Endothelial cell of umbilical vein (primary cell): Measurements from ENCODE around the gene SUMO4. TPM values are rescaled to one million over a fixed set of nuclear protein-coding genes. Genes with fewer than 3 reads are reported as not detected.
A peak's percentile ranks its signal among the peaks of the same experiment; 100 is the strongest.

Experiments
- BruUV-seq: library from RNA; stranded (reverse); fragments of 400-500 nt; replicated peaks from 2 replicates; lab custom pipeline; 2021; lab: Mats Ljungman, UMichigan
- CTCF ChIA-PET: fragments of 300-600, 350-600 bp; sonication (Branson Sonifier 250); formaldehyde crosslinking; loops from one replicate; lab custom pipeline; 2021; ENCODE audit warnings: antibody characterized with exemption, inconsistent platforms; lab: Charles Lee
- POLR2A ChIA-PET: fragments of 300-600, 350-600 bp; sonication (Branson Sonifier 250); formaldehyde crosslinking; loops from one replicate; lab custom pipeline; 2021; ENCODE audit warnings: antibody characterized with exemption, inconsistent platforms; lab: Charles Lee
- DNase-seq: peaks from one replicate; pipeline ENCODE4 v3.0.0-alpha.2; 2011; ENCODE audit warnings: low read depth, low spot score
- FAIRE-seq: peaks from 2 replicates; lab custom pipeline; 2011; peaks lifted over from hg19 to GRCh38; lab: Jason Lieb, UNC
- H2AFZ ChIP-seq: 2 replicates; pipeline ENCODE4 v1.6.0; 2012; ENCODE audit warnings: low read depth, low read length, control low read depth, inconsistent platforms
- H3K27ac ChIP-seq: 2 replicates; pipeline ENCODE4 v1.5.1; 2011; ENCODE audit warnings: low read depth, mild to moderate bottlenecking, control low read depth, low read length, moderate library complexity; ENCODE audit not compliant: insufficient read depth
- H3K27me3 ChIP-seq, 2 experiments: 2 replicates each; pipeline versions ENCODE4 v1.6.0 to v1.6.1; 2011; ENCODE audit warnings: low read length in 2 of 2, mixed read lengths in 1 of 2; ENCODE audit not compliant: control insufficient read depth in 2 of 2, insufficient read depth in 2 of 2
- H3K36me3 ChIP-seq, 2 experiments: 2 replicates in 1 of 2; 3 replicates in 1 of 2; pipeline ENCODE4 v1.5.1; 2011; ENCODE audit warnings: low read length in 2 of 2, mild to moderate bottlenecking in 1 of 2, moderate library complexity in 1 of 2; ENCODE audit not compliant: control insufficient read depth in 2 of 2, insufficient read depth in 2 of 2; ENCODE audit errors: extremely low read depth in 1 of 2
- H3K4me1 ChIP-seq: 3 replicates; pipeline ENCODE4 v1.5.1; 2011; ENCODE audit warnings: mild to moderate bottlenecking, low read length; ENCODE audit not compliant: control insufficient read depth, insufficient read depth; ENCODE audit errors: extremely low read depth
- H3K4me2 ChIP-seq: 2 replicates; pipeline ENCODE4 v1.6.1; 2011; ENCODE audit warnings: low read length, control low read depth, mixed read lengths; ENCODE audit not compliant: insufficient read depth
- H3K4me3 ChIP-seq, 3 experiments: fragments of 200-600 bp in 1 of 3; sonication (generic), shearing (Covaris generic) in 1 of 3; replicated peaks in 1 of 3; 2 replicates each; pipeline ENCODE4 v1.5.1; 2011 to 2016; ENCODE audit warnings: control low read depth in 3 of 3, low read length in 3 of 3, mild to moderate bottlenecking in 2 of 3, inconsistent platforms in 1 of 3, low read depth in 1 of 3, moderate library complexity in 1 of 3; ENCODE audit not compliant: insufficient read depth in 1 of 3
- H3K79me2 ChIP-seq: 2 replicates; pipeline ENCODE4 v1.6.0; 2012; ENCODE audit warnings: low read length, inconsistent platforms; ENCODE audit not compliant: control insufficient read depth, insufficient read depth
- H3K9ac ChIP-seq: replicated peaks from 2 replicates; pipeline ENCODE3; 2011; ENCODE audit warnings: low read length, control low read depth; ENCODE audit not compliant: insufficient read depth; ENCODE audit errors: extremely low read depth
- H3K9me1 ChIP-seq: replicated peaks from 3 replicates; pipeline ENCODE4 v1.6.0; 2011; ENCODE audit warnings: mild to moderate bottlenecking, low read length; ENCODE audit not compliant: control insufficient read depth, insufficient read depth; ENCODE audit errors: extremely low read depth
- H3K9me3 ChIP-seq: replicated peaks from 2 replicates; pipeline ENCODE4 v1.5.1; 2012; ENCODE audit warnings: low read length, inconsistent platforms; ENCODE audit not compliant: control insufficient read depth, insufficient read depth
- H4K20me1 ChIP-seq: replicated peaks from 2 replicates; pipeline ENCODE3; 2011; ENCODE audit warnings: mild to moderate bottlenecking, low read length; ENCODE audit not compliant: control insufficient read depth, insufficient read depth; ENCODE audit errors: extremely low read depth
- CTCF ChIP-seq, 2 donors: IDR thresholded peaks; 1 replicate in 1 of 2; 2 replicates in 1 of 2; pipeline ENCODE4 v1.5.1; 2011; ENCODE audit warnings: low read length in 2 of 2, mild to moderate bottlenecking in 2 of 2, moderate library complexity in 2 of 2, control low read depth in 1 of 2, inconsistent platforms in 1 of 2, low read depth in 1 of 2; ENCODE audit not compliant: insufficient read depth in 1 of 2; ENCODE audit errors: extremely low read depth in 1 of 2
- EZH2 ChIP-seq: IDR thresholded peaks from 2 replicates; pipeline ENCODE4 v1.6.1; 2012; ENCODE audit warnings: borderline replicate concordance, low read depth, mild to moderate bottlenecking, moderate library complexity, low read length, inconsistent platforms; ENCODE audit not compliant: severe bottlenecking
- FOS ChIP-seq: IDR thresholded peaks from 2 replicates; pipeline ENCODE4 v1.6.1; 2011; ENCODE audit warnings: mild to moderate bottlenecking, low read length, moderate library complexity, borderline replicate concordance; ENCODE audit not compliant: insufficient read depth
- GATA2 ChIP-seq: IDR thresholded peaks from 2 replicates; pipeline ENCODE4 v1.7.0; 2011; ENCODE audit warnings: low read depth, mild to moderate bottlenecking, moderate library complexity, mixed read lengths, low read length; ENCODE audit not compliant: insufficient read length, insufficient read depth
- JUN ChIP-seq: IDR thresholded peaks from 2 replicates; pipeline ENCODE4 v1.6.1; 2011; ENCODE audit warnings: borderline replicate concordance, low read depth; ENCODE audit not compliant: insufficient read length, insufficient read depth
- MAX ChIP-seq: IDR thresholded peaks from 2 replicates; pipeline ENCODE4 v1.6.1; 2011; ENCODE audit not compliant: insufficient read depth, insufficient read length
- MYC ChIP-seq: IDR thresholded peaks from one replicate; pipeline ENCODE4 v1.6.1; 2011; ENCODE audit warnings: mild to moderate bottlenecking, low read depth, low read length
- POLR2A ChIP-seq: IDR thresholded peaks from 2 replicates; pipeline ENCODE4 v1.6.1; 2012; ENCODE audit warnings: low read depth, mild to moderate bottlenecking, control low read depth, low read length
- POLR2AphosphoS5 ChIP-seq: IDR thresholded peaks from 2 replicates; pipeline ENCODE4 v1.6.1; 2012; ENCODE audit warnings: low read depth, mild to moderate bottlenecking, control low read depth, low read length, moderate library complexity; ENCODE audit not compliant: insufficient read depth
- dilution Hi-C: fragments of 300-500 bp; cut with MboI; formaldehyde crosslinking; loops from one replicate; pipeline ENCODE4 v1.15.0; 2019; ENCODE audit warnings: low sequenced_read_pairs; ENCODE audit not compliant: extremely low pct_ligation_motif_present
- intact Hi-C: fragments of 100-400 bp; cut with micrococcal nuclease; formaldehyde crosslinking; loops from one replicate; pipeline ENCODE4 v1.10.0; 2022
- polyA plus RNA-seq, 4 experiments: library from polyadenylated mRNA; depleted of rRNA in 3 of 4; stranded (reverse) in 3 of 4; unstranded in 1 of 4; fragments of >200 nt; gene quantifications; 2 replicates each; pipeline versions ENCODE4 v1.2.1 to v1.2.3, GENCODE V29; 2011 to 2012; ENCODE audit warnings: missing spikeins in 1 of 4
- total RNA-seq: library from RNA; stranded (reverse); gene quantifications from 2 replicates; pipeline ENCODE4 v1.2.3, GENCODE V29; 2021

The SUMO4 gene
- total and polyA plus RNA-seq, 2 donors (not counting 3 experiments of a cell fraction or from before 2014, with no cell fraction given), result 0.10 to 2.6 TPM

- H3K9ac ChIP-seq, result no peak overlapping the region
- no peaks in the 10 kb centered on the region for H3K4me1 ChIP-seq
- no peak overlapping the region for H3K4me3 ChIP-seq
- BruUV-seq, result no TSS peak
- no peak overlapping the region for H2AFZ ChIP-seq
- peaks cover 7% of the 10 kb centered on the region for H4K20me1 ChIP-seq
- no peak overlapping the region for H3K27ac ChIP-seq
- no peaks in the 10 kb centered on the region for H3K9me3 ChIP-seq
- intact Hi-C loops (no loop called here), dilution Hi-C loops (no loop called here)
- no peaks in the 10 kb centered on the region for H3K9me1 ChIP-seq
- H3K4me2 ChIP-seq, result no peak overlapping the region
- DNase-seq, result no peak
- no peaks in the 10 kb centered on the region for H3K36me3 ChIP-seq
- peak; percentile 8 for FAIRE-seq
- TF ChIP-seq JUN (no peak), MYC (no peak), POLR2AphosphoS5 (no peak), CTCF (IDR thresholded peaks at IDR 0.05; ENCODE audit: extremely low read depth in 1 of 2, insufficient read depth in 1 of 2, low read depth in 1 of 2, low read length in 2 of 2) (no peak), FOS (no peak), EZH2 (no peak), POLR2A (no peak), GATA2 (no peak), MAX (no peak)
- H3K79me2 ChIP-seq, result peaks cover 81% of the 10 kb centered on the region
- CTCF ChIA-PET, result no interaction called here
- H3K27me3 ChIP-seq, result no peaks in the 10 kb centered on the region
- POLR2A ChIA-PET, result no interaction called here
Observed at GRCh38 chr6:149357726-149358538, 42.1 kb upstream of the SUMO4 start.
